GM19468 (cell line): Measurements from ENCODE around the gene TIAM2.

ENCODE experiments used
- ATAC-seq: cut with Tn5 transposase; IDR thresholded peaks from one replicate; pipeline ENCODE4 v1.9.1; 2021; ENCODE audit warnings: mild to moderate bottlenecking, moderate library complexity, moderate number of reproducible peaks; ENCODE audit not compliant: unreplicated experiment; ENCODE audit errors: extremely low read depth

The TIAM2 gene

DNA sequence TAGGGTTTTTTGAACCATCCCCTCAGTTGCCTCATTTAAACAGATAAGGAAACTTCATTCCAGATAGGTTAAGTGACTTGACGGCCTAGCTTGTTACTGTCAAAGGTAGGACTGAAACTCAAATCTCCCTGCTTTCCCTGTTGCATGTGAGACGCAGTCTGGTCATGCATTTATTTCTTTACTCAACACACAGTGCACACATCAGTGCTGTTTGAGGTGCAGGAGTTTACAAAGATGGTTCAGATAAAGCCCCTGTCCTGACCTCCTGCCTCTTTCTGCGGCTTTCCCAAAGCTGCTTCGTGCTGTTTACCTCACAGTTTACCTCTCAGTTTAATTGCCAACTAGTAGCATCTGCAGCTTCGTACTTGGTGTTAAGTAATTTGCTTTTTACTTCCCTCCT, 26.6 kb downstream of the TIAM2 start:
- ATAC-seq = no peak

DNA sequence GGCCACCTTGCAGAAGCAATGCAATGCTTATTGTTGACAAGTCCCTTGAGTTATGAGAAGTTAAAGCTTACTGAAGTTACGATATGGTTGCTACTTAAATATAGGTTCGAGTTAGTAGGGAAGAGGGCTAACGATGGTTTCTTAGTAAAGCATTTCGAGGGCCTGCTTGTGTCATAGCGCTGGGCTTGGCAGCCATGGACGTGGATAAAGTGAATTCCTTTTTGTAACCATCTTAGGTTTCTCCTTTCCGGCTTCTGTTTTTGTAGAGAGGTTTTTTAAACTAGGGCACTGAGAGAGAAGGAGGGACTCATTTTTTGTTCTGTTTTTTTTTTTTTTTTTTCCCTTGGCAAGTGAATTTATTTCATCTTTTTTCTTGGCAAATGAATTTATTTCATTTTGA, 27.6 kb downstream of the TIAM2 start:
- no peak for ATAC-seq

DNA sequence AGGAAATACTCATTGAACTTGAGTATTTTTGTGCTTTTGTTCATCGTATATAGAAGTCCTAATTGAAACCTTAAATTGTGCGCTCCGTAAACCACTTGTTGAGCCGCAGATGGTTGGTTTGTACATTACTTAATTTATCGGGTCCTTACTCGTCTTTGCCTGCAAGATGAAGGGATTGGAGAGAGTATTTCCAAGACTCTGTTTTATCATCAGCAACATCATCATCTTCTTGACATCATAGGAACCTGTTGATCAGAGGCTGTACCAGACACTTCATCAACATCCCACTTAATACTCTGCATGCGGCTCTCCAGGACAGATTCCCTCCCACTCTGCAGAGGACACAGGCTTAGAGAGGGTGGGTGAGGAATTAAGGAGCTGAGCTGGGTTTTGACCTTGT, 28.6 kb downstream of the TIAM2 start:
- ATAC-seq = no peak

DNA sequence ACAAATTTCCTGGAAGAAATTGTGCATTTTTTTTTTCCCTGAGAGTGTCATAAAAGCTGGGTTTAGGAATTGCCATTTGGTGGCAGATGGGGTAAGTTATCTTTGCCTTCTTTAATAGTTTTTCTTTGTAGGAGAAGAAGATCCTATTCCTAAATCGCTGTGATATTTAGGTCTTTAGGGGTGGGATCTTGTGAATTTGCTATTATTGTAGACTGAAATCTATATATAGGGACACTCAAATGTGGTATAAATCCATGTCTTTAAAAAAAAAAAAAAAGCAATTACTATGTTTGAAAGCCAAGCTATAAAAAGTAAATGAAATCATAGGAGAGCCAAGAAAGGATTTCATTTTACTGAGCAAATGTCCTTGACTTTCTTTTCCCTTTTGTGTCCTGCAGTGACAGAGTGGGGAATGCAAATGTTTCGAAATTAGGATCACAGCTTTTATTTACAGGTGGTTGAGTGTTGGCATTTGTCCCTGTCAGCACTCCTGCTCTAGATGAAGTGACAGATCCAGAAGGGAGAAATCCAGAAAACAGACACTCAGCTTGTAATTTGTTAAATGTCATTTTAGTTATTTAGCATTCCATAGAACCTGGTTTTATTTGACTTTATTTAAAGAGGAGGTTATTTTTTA, 29.4 kb downstream of the TIAM2 start:
- ATAC-seq = no peak

DNA sequence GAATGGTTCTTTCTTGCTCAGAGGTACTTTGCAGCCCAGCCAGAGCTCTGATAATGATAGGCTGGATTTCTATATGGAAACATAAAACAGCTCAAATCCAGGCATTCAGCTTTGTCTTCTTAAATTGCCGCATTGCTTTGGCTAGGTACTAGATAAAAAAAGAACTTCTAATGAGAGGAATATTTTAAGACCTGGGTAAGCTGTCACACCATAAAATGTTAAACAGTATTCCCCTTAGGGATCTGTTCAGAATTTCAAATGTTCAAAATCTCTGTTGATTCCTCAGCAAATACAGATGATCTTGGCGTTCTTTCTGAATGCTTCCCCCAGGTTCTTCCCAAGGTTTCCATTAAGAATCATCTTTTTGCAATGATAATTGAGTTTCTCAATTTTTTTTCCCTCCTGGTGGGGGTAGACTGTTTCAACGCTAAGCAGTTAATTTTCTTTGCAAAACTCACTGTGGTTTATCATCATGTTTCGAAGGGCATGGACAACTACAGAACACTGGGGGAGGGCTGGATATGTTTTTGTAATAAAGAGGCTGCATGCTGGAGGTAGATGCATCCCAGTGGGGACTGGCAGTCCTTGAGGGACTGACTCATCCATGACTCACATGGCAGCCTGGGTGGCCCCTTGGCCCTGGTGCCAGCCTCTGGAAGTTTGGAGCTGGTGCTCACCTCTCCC, 31.0 kb downstream of the TIAM2 start:
- no peak for ATAC-seq

DNA sequence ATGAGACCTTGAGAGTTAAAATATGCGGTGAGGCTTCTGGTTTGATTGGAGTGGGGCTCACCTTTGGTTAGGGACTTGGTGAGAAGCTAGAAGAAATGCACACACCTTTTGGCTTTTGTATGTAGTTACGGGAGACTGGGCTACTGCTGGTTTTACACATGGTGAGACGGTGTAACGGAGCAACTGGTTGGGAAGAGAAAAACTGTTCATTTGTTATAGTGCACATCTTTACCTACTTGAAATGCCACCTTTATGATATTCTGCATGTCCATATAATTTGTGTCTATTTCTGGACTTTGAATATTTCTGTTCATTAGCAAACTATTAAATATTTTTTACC, 31.6 kb downstream of the TIAM2 start:
- no peak for ATAC-seq

DNA sequence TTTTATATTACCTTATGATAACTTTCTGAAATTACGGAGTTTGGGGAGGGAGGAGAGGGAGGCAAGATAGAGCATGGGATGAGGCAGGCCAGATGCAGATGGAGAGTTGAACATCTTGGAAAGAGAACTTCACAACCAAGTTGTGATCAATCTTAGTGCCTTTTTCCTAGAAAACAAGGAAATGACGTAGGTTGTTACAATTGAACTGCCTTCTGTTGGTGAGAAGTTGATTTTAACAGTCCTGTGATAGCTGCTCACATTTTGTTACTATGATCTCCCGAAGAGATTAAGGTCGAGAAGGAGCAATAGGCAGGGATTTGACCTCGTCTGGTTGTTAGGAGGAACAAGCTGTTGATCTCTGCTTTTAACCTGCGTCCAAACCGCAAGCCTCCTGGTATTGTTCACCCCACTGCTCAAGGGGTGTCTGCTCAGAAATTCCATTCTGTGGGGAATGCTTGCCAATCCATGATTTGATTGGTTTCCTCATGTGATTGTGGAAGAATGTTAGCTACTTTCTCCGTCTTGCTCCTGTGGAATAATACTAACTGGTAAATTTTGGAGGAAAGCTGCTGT, 35.1 kb downstream of the TIAM2 start:
- ATAC-seq = no peak

DNA sequence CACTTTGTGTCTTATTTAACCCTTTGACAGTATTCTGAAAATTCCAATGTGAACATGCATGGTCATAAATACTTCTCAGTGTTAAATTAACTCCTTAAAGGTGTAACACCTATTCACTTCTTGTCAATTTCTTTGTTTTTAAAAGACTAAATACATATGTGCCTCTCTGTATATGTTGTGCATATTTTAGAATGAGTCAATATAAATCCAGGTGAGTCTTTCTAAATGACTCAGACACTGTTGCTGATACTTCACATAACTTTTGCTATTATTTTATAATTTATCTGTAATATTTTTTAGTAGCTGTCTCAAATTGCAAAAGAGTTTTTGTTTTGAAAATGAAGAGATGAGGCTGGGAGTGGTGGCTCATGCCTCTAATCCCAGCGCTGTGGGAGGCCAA, 36.0 kb downstream of the TIAM2 start:
- no peak for ATAC-seq

DNA sequence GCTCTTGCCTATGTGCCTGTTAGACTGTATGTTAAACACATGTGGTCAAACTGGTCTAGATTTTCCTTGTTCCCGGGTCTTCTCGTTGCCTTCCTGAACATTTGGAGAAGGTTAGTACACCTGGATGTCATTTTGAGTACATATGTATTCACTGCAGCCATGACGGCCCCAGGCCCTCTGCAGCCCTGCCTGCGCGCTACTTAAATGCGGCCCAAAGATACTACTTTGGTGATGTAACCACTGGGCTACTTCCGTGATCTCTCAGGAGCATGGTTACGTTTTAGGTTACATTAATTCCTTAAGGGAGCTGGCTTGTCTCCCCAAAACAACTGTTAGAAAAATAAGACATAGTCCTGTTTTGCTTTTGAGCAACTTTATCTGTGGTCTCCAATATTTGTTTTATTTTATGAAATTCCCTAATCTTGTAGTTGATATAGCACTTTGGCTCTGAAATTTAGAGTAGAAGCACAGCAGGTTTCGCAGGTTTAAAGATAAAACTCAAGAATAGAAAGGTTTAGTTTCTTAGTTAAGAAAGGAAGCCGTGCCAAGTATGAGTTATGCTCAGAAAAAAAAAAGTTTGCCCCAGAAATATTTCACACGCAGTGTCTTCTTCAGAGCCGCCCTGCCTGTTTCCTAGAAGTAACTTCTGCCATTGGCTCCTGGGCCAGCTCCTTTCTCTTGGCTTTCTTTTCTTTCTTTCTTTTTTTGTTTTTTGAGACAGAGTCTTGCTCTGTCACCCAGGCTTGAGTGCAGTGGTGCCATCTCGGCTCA, 38.1 kb downstream of the TIAM2 start:
- ATAC-seq = no peak

DNA sequence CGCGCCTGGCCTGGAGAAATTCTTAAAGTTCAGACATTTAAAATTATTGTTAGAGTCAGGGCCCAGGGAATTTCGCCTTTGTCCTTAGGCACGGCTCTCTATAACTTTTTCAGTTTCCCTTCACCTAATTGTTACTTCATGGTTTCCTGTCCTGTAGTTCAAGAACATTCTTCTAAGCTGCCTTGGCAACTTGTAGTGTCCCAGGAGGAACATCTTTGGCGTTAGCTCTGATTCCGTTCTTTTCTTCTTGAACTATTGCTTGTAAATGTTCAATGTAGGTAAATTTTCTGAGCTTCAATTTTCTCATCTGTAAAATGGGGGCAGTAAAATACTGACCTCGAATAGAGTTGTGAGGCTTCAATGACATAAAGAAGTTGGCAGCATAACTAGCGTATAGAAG, 41.8 kb downstream of the TIAM2 start:
- ATAC-seq = no peak

DNA sequence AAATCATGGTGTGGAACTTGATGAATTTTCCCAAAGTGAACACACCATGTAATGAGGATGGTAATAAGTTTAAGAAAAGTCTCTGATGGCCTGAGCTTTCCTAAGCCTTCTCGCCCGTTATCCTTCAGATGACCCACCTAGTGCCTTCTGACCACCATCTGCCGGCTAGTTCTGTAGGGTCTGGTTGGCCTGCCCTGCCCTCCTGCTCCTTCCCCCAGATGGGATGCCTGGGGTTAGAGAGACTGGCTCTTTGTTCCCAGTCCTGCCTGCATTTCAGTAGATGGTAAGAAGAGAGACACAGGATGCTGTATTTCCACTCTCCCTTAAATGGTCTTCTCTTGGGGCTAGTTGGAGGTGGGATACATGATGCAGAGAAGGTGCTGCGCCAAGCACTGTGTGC, 43.0 kb downstream of the TIAM2 start:
- no peak for ATAC-seq

DNA sequence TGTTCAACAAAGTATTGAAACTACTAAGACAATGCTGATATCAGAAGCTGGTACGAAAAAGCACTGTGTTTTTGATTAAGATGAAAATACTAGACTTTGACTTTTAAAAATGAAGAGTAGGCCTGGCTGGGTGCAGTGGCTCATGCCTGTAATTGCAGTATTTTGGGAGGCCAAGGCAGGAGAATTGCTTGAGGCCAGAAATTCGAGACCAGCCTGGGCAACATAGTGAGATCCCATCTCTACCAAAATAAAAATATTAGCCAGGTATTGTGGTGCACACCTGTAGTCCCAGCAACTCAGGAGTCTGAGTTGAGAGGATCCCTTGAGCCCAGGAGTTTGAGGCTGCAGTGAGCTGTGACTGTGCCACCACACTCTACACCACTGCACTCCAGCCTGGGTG, 43.4 kb downstream of the TIAM2 start:
- ATAC-seq = no peak

DNA sequence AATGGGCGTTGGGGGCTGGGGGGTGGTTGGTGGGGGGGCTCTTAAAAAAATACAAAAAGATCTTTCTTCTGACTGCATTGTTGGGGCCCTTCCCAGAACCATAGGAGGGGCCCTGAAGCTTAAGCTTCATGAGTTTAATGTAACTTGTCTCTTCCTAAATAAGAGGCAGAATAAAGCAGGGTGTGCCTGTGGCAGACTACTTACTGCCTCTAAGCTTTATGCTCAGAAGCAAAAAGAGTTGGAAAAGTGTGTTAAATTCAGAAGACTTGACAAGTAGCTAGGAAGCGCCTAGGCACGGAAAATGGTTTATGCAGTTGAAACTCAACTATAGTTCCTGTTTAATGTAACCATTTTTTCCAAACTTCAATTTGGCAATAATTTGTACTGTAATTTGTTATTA, 44.5 kb downstream of the TIAM2 start:
- ATAC-seq = no peak

DNA sequence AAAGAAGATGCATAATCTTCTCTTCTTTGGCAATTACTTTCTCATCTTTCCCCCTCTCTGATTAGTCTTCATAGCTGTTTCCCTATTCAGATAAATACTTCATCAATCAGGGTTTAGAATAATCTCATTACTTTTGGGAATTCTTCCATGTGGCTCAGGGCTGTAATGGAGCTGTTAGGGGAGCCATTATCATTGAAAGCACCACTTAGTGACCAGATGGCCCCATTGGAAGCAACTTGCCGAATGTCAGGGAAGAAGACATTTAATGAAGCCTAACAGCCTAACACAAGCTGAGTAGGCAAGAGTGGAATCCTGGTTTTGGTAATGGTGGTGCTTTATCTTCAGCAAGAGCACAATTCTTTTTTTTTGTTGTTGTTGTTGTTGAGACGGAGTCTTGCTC, 45.0 kb downstream of the TIAM2 start:
- ATAC-seq = no peak

DNA sequence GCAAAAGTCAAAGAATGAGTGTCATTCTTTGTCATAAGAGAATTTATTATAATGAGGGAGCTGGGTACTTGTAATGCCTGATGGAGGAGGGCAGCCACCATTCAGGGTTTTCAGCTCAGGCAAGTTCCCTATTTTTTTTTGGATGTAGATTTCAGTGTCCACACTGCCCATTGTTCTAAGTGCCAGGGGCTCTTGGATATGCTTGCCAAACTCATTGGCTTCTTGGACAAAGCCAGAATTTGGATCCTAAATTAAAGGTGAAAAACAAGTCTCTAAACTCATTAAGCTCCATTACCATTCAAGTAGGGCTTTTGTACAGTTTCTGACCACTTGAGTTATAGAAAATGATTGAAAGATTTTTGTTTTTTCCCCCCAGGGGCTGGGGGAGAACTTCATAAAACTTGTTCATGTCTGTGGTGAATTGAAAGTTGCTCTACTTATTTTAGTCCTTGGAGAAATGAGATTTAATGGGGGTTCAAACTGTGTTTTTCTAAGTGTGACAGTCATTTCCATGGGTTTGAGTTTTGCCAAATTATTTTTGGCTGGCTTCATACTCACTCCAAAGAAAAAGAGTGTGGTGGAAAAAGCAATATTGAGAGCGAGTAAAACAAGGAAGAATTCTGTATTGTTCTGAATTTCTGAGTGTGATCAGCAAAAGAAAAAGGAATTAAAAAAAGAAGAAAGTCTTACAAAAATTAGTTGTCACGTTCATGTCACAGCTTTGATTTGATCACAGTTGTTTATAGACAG, 46.0 kb downstream of the TIAM2 start:
- no peak for ATAC-seq

DNA sequence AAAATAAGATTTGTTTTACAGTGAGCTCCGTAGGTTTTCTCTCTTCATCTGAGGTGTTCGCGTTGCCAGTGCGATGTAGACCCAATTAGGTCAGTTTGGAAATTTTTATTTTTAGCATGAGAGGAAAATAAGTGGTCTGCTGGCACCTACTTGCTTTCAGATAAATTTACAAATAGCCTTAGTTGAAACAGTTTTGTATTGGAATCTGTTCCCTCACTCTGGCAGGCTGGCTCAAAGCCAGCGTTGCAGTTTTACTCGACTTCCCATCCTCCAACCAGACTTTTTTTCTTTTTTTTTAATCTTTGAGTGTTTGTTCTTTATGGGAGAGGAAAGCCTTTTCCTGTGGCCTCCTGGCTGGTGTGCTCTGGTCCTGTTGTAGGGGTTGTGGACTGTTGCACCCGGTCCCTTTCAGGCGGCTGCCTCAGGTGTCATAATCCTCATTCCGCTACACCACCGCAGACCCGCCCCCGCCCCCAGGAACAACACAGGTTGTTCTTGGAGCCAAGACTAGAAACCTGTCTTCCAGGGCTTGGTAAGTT, 46.7 kb downstream of the TIAM2 start:
- no peak for ATAC-seq

DNA sequence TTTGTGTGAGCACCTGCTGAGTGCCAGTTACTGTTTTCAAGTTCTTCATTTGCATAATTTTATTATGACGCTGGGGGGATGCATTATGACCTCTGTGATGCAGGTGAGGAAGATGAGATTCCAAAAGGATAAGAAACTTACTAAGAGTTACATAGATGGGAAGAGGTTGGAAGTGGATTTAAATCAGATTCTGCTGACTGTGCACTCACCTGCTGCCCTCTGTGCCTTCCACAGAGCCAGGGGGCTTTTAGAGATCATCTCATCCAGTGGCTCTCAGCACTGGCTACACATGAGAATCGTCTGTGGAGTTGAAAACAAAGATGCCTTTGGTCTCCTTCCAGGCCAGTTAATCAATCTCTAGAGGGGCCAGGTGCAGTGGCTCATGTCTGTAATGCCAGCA, 47.9 kb downstream of the TIAM2 start:
- ATAC-seq = no peak

DNA sequence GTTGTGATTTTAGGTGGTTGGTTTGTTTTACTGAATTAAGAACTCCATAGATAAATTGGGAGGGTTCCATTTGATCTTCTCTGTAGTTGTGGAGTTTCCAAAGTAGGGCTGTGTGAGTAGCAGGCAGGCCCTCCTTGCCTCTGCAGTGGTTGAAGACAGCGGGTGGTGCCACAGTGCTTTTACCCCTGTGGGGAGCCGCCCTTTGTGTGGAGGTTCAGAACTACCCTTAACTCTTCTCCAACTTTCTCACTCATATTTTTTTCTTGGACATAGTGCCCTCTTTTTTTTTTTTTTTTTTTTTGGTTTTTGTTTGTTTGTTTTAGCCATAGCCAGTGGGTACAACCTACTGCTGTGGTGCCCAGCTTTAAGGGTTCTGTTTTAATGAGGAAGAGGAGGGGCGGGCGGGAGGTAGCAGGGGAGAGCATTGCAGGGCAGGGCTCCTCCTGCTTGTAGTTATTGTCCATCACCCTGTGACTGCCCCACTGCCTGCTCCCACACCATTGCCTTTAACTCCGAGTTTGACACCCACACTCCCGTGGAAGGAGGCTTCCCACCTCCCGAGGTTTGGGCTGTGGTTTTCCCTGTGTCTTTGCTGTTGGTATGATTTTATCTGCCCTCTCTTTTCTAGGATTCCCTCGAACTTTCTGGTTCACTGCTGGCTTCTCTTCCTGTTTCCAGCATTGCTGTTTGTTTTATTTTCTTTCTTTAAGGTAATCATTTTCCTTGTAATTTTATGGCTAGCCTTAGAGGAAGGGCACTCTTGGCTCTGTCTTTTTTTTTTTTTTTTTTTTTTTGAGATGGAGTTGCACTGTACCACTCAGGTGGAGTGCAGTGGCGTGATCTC, 50.7 kb downstream of the TIAM2 start:
- no peak for ATAC-seq

DNA sequence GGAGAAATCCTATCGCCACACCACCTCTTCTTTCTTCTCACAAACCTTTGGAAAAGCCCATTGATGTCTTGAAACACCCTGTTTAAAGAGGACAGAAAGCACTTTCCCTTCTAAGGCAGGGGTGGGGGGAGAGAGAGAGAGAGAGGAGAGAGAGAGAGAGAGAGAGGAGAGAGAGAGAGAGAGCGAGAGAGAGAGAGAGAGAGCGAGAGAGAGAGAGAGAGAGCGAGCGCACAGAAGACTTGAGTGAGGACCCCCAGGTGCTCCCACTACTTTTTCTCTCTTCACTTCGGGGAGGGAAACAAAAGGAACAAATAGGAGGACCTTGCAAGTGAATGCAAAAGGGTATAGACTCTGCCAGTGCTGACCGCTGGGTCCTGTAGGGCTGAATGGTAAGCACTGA, 52.4 kb downstream of the TIAM2 start:
- no peak for ATAC-seq

DNA sequence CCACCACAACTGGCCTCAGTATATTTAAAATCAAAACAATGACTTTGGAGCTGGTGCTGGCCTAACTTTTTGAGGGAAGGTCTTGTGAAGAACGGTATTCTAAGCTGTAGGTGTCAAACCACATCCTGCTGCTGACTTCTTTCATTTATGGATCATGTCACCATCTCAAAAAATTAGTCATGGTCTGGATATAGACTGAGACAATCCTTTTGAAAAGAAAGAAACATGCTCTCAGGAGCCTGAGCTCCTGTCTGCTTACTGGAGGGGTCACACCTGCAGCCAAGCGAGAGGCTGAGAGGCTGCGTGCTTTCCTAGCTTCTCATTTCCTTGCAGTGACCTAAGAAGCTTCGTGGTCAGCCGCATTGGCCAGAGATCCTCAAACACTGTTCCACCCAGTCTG, 55.2 kb downstream of the TIAM2 start:
- ATAC-seq = peak; percentile 70
